ENCODE results near the gene LCN10.
"Not testable (repeated sequence)": the region's sequence is repeated elsewhere in the genome, so short reads cannot be mapped to it uniquely, and the experiment has no call there.

LCN10 gene

DNA sequence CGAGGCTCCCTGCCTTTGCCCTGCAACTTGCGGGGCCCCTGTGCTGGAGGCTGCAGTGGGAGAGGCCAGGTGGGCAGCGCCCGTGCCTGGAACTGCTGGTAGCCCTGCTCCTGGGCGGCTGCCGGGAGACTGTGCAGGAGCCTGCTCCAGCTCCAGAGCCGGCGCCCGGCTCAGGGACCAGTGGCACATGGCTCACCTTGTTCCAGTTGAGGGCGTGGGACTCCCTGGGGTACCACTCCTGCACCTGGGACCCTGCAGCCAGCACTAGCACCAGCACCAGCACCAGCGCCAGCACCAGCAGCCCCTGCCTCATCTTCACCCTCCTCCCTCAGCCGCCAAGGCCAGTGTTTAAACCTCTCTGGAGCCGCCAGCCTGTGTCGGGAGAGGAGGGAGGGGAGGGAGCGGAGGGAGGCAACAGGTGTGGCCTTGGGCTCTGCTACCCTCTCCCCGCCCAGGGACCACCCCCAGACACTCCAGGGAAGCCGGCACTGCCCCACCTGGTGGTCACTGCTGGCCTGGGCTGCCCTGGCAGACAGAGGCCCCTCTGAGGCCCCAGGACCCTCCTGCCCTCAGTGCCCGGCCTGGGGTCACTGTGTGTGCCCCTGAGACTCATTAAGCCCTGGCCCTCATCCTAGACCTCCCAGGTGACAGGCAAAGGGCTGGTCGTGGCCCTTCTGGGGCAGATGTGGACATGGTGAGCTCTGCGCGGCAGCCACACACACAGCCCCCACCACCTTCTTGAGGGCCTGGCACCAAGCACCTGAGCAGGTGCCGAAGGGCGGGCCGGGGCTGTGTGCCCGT, at the start of gene LCN10:
LCN10 (minus strand) TSS at position 350 of the 801 bp plus-strand sequence; CDS start at position 313, 37 bp downstream.
- no peak for DNase-seq

DNA sequence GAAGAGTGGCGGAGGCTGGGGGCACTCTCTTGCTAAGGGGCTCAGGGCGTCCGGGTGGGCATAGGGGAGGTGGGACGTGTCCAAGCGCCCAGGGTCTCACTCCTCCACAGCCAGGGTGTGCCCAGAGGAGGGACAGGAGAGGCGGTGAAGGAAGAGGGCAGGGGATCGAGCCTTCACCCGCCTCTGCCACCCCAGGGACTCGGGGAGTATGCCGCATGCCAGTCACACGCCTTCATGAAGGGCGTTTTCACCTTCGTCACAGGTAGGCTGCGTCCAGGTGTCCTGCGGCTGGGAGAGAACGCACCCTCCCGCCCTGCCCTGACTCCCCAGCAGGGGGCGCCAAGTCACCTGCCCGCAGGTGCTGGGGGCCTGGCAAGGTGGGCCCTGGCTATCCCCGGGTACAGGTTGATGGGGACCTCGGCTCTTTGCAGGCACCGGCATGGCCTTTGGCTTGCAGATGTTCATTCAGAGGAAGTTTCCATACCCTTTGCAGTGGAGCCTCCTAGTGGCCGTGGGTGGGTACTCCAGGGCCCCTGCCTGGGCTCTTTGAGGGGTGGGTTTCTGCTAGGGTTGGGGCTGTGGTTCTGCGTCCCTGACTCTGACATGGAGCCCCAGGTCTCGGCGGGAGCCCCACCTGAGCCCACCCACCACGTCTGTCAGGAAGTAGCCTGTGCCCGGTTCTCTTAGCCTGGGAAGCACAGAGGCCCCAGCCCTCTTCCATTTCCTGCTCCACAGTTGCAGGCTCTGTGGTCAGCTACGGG, 49.0 kb upstream of the LCN10 start:
- peak; percentile 57 to 65 for DNase-seq

GRCh38 chr9:136790640-136791515, 48.1 kb upstream of the LCN10 start, which contains the start of gene TMEM141:
TSS of gene TMEM141 (plus strand) at chr9:136791344. CDS start at chr9:136791371, 27 bp downstream.
- peak; percentile 100 for DNase-seq

- no peak for DNase-seq
Measured at GRCh38 chr9:136789523-136789937, 46.8 kb upstream of the LCN10 start.

DNA sequence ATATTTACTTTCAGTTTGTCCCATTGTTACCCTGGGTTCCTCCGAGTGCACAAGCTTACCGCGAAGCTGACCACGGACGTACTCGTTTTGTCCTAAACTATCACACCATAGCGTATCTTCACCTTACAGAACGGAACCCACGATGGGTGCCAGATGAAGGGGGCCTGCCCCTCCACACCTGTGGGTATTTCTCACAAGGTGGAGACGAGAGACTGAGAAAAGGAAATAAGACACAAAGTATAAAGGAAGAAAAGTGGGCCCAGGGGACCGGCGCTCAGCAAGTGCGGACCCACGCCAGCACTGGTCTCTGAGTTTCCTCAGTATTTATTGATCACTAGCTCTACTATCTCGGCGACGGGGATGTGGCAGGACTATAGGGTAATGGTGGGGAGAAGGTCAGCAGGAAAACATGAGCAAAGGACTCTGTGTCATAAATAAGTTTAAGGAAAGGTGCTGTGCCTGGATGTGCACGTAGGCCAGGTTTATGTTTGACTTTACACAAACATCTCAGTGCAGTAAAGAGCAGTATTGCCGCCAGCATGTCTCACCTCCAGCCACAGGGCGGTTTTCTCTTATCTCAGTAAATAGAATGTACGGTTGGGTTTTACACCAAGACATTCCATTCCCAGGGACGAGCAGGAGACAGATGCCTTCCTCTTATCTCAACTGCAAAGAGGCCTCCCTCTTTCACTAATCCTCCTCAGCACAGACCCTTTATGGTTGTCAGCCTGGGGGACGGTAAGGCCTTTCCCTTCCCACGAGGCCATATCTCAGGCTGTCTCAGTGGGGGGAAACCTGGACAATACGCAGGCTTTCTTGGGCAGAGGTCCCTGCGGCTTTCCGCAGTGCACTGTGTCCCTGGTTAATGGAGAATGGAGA, 46.1 kb upstream of the LCN10 start:
- DNase-seq = not testable (repeated sequence)

DNA sequence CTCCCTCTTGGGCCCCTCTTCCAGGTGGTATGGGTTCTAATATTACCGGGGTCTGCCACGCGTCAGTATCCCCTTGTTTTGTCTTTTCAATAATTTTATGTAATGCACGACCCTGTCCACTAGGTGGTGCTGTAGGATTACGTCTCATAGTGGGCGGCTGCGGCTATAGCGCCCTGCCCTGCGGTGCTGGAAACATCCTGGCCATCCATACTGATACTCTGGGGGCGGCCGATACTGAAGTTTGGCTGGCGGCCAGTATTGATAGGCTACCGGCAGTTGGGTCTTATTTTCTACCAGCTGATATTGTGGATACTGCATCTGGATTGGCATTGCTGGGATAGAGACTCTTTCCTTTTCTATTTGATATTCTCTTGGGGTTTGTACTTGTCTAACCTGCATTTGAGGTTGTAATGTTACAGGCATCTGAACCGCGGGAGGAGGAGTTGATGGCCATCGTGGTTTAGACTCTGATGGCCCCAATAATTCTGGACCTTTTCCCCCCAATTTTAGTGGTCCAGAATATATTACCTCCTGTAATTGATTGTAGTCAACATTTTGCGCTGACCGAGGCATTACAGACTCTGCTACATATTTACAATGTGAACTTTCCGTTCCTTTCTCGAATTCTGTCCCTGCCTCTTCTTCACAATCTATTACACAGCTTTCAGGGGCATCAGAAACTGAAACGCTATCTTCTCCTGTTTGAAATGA, 45.1 kb upstream of the LCN10 start:
- DNase-seq = peak; percentile 43 to 55

- DNase-seq = not testable (repeated sequence)
Measured at GRCh38 chr9:136786983-136787382, 44.2 kb upstream of the LCN10 start.

GRCh38 chr9:136786451-136786850, 43.7 kb upstream of the LCN10 start:
- DNase-seq = no peak

- not testable (repeated sequence) for DNase-seq
Measured at GRCh38 chr9:136785565-136786355, 43.0 kb upstream of the LCN10 start.

- DNase-seq = no peak
Measured at GRCh38 chr9:136784997-136785361, 42.2 kb upstream of the LCN10 start.

DNA sequence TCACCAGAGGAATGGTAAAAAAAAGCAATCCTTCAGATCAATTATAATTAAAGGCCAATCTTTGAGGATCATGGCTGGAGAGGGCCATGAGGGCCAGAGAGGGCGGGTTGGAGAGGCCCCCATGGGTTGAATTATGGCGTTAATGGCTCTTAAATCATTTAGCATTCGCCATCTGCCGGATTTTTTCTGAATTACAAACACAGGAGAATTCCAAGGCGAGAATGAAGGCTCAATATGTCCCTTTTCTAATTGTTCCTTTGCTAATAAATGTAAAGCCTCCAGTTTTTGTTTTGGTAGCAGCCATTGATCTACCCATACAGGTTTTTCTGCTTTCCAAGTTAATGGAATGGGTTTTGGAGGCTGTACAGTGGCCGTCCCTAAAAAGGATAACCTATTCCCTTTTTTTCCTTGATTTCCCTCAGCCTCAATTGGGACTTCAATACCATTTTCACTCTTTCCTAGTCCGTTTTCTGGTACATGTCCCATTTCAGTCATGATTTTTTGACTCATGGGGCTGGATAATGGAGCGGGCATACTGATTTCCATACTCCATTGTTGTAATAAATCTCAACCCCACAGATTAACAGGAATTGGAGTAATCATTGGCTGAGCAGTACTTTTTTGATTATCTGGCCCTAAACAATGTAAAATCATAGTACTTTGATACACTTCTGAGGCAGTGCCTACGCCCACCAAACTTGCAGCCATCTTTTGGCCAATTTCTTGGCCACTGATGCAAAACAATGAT, 41.7 kb upstream of the LCN10 start:
- DNase-seq = no peak

GRCh38 chr9:136782452-136782851, 39.7 kb upstream of the LCN10 start:
- no peak for DNase-seq

DNA sequence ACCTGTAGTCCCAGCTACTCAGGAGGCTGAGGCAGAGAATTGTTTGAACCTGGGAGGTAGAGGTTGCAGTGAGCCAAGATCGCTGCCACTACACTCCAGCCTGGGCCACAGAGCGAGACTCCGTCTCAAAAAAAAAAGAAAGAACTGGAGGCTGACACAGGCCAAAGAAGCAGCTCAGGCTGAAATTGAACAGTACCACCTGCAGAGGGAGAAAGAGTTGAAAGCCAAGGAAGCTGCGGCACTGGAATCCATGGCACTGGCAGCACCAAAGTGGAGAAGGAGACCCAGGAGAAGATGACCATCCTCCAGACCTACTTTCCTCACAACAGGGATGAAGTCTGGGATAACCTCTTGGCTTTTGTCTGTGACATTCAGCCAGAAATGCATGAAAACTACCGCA, 37.1 kb upstream of the LCN10 start:
- DNase-seq = no peak

GRCh38 chr9:136777359-136777758, 34.6 kb upstream of the LCN10 start:
- no peak for DNase-seq

DNA sequence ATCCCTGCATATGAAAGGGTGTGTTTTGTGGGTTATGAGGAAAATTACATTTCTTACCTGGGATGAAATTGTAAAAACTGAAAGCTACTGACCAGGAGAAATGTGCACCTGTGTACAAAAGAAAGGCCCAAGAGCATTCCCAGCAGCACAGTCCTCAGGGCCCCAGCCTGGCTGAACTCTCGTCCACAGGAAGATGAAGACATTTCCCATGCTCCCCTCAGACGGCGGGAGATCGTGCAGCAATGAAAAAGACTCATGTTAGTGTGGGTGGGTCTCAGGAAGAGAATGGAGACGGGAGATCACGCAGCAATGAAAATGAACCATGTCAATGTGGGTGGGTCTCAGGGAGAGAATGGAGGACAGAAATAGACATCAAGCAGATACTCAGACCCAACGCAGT, 34.2 kb upstream of the LCN10 start:
- no peak for DNase-seq

DNA sequence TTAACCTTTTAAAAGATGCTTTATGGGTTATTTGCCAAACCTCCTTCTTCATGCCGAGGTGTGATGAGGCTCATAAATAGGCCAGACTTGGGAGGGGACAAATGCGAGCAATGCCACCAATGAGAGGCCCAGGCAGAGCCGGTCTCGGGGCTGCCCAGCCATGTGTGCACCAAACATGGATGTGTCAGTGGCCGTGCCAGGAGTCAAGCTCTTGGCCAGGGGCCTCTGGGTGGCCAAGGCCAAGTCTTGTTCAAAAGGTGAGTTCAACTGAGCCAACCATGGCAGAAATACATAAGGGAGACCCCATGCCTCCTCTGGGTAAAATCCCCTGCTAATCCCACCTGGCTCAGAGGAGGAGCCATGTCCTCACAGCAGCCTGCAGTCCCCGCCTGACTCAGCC, 32.5 kb upstream of the LCN10 start:
- DNase-seq = no peak

DNA sequence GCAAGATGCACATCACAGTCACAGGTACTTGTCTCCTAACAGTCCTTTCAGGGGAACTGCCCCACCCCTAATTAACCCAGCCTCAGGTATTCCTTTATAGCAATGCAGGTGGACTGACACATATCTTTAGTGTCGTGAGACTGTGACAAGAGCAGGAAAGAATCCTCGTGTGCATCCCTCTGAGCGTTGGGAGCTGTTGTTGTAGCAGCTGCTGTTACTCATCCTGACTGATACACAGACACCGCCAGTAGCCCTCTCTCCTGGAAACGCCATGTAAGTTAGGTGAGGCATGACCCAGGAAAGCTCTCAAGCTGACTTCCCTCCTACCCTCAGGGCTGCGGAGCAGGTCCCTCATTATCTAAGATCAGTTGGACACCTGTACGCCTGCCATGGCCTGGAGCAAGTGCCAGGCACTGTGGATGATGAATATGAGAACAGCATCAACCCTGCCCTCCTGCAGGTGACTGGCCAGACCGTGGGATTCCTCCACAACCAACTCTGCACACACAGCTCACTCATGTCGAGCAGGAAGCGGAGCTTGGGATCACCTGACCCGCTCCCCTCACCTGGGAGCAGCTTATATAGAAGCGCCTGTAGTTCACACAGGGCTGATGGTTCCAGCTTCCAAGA, 31.8 kb upstream of the LCN10 start:
- no peak for DNase-seq

GRCh38 chr9:136773386-136774044, 30.8 kb upstream of the LCN10 start:
- no peak for DNase-seq

All from stimulated activated CD4-positive, alpha-beta T cell treated with anti-CD3 and anti-CD28 coated beads, Interleukin-4, amount 100 ng/mL, for 4 hours (primary cell).